Right atrium auricular region (tissue), 2 donors: ENCODE results near the gene NKAIN4. TPM values are rescaled to one million over a fixed set of nuclear protein-coding genes. Genes with fewer than 3 reads are reported as not detected.

Experiments
- DNase-seq: peaks from one replicate; pipeline ENCODE4 v3.0.0-alpha.2; 2019; ENCODE audit warnings: low spot score
- H3K27ac ChIP-seq, 2 donors: fragments of 200-600 bp; sonication (generic); 1 replicate in 1 of 2; 2 replicates in 1 of 2; pipeline ENCODE4 v1.5.1; 2016 to 2019
- H3K27me3 ChIP-seq, 2 donors: fragments of 200-600 bp; sonication (generic); one replicate each; pipeline versions ENCODE4 v1.5.1 to v1.6.0; 2017 to 2019
- H3K36me3 ChIP-seq: fragments of 200-600 bp; sonication (generic); one replicate; pipeline ENCODE4 v1.5.1; 2016
- H3K4me1 ChIP-seq, 2 donors: fragments of 200-600 bp; sonication (generic); one replicate each; pipeline versions ENCODE4 v1.5.1 to v1.6.0; 2017 to 2019
- H3K4me3 ChIP-seq, 2 donors: fragments of 200-600 bp; sonication (generic); 1 replicate in 1 of 2; 2 replicates in 1 of 2; pipeline ENCODE4 v1.5.1; 2017 to 2019; ENCODE audit warnings: mild to moderate bottlenecking in 1 of 2, moderate library complexity in 1 of 2
- H3K9me3 ChIP-seq, 2 donors: fragments of 200-600 bp; sonication (generic); one replicate each; pipeline ENCODE4 v1.5.1; 2019
- CTCF ChIP-seq, 2 donors: fragments of 200-600 bp; sonication (generic); IDR thresholded peaks; one replicate each; pipeline ENCODE4 v1.5.1; 2019; ENCODE audit warnings: antibody characterized with exemption in 2 of 2
- total RNA-seq, 2 donors: library from RNA; depleted of rRNA; stranded (reverse); fragments of >200 nt; gene quantifications; one replicate each; pipeline ENCODE4 v1.1.0, GENCODE V29; 2016

The NKAIN4 gene
- total RNA-seq, 2 donors from 2014 or later, result not detected

- Histone ChIP-seq H3K4me3 (no peak overlapping the region), H3K27me3 (no peaks in the 10 kb centered on the region), H3K9me3 (no peaks in the 10 kb centered on the region), H3K4me1 (no peaks in the 10 kb centered on the region), H3K36me3 (no peaks in the 10 kb centered on the region), H3K27ac (no peak overlapping the region)
- no peak for DNase-seq
- no peak for TF ChIP-seq CTCF (IDR thresholded peaks at IDR 0.05)
Measured at GRCh38 chr20:63240004-63240403, 14.3 kb downstream of the NKAIN4 start.

- H3K27ac ChIP-seq, result no peak overlapping the region
- no peaks in the 10 kb centered on the region for H3K4me1 ChIP-seq
- DNase-seq, result no peak
- no peak for TF ChIP-seq CTCF (IDR thresholded peaks at IDR 0.05)
- H3K36me3 ChIP-seq, result no peaks in the 10 kb centered on the region
- H3K9me3 ChIP-seq, result no peaks in the 10 kb centered on the region
- no peak overlapping the region for H3K4me3 ChIP-seq
- H3K27me3 ChIP-seq, result no peaks in the 10 kb centered on the region
Measured at GRCh38 chr20:63239431-63239830, 14.8 kb downstream of the NKAIN4 start.

- DNase-seq, result no peak
- no peak for TF ChIP-seq CTCF (IDR thresholded peaks at IDR 0.05)
- Histone ChIP-seq H3K4me3 (no peak overlapping the region), H3K4me1 (no peaks in the 10 kb centered on the region), H3K27me3 (no peaks in the 10 kb centered on the region), H3K9me3 (no peaks in the 10 kb centered on the region), H3K27ac (no peak overlapping the region), H3K36me3 (no peaks in the 10 kb centered on the region)
Measured at GRCh38 chr20:63238514-63239125, 15.6 kb downstream of the NKAIN4 start.

- Histone ChIP-seq H3K4me3 (no peak overlapping the region), H3K27ac (no peak overlapping the region), H3K9me3 (no peaks in the 10 kb centered on the region), H3K27me3 (no peaks in the 10 kb centered on the region), H3K4me1 (no peaks in the 10 kb centered on the region), H3K36me3 (no peaks in the 10 kb centered on the region)
- DNase-seq, result no peak
- TF ChIP-seq CTCF (IDR thresholded peaks at IDR 0.05), result no peak
Measured at GRCh38 chr20:63238031-63238430, 16.2 kb downstream of the NKAIN4 start.

- Histone ChIP-seq H3K9me3 (no peaks in the 10 kb centered on the region), H3K36me3 (no peaks in the 10 kb centered on the region), H3K27me3 (no peaks in the 10 kb centered on the region), H3K4me1 (no peaks in the 10 kb centered on the region), H3K27ac (no peak overlapping the region), H3K4me3 (no peak overlapping the region)
- no peak for TF ChIP-seq CTCF (IDR thresholded peaks at IDR 0.05)
- no peak for DNase-seq
Measured at GRCh38 chr20:63236116-63236837, 18.0 kb downstream of the NKAIN4 start.
